Liver (tissue), 9 donors: ENCODE data around the gene CARD16. TPM values are rescaled to one million over a fixed set of nuclear protein-coding genes. Genes with fewer than 3 reads are reported as not detected.

ENCODE experiments used
- DNase-seq: peaks from one replicate; pipeline ENCODE4 v3.0.0-alpha.2; 2017; ENCODE audit warnings: low spot score
- H3K27ac ChIP-seq, 2 donors: one replicate each; pipeline ENCODE4 v1.7.0; 2013; ENCODE audit warnings: inconsistent platforms in 2 of 2, low read length in 2 of 2, control low read depth in 1 of 2, low read depth in 1 of 2, mild to moderate bottlenecking in 1 of 2
- H3K27me3 ChIP-seq, 4 donors: one replicate each; pipeline versions ENCODE4 v1.6.1 to v1.7.0; 2013; ENCODE audit warnings: low read length in 3 of 4, inconsistent platforms in 1 of 4, mild to moderate bottlenecking in 1 of 4, moderate library complexity in 1 of 4; ENCODE audit not compliant: control insufficient read depth in 4 of 4, insufficient read depth in 4 of 4
- H3K36me3 ChIP-seq, 4 donors: one replicate each; pipeline versions ENCODE4 v1.6.1 to v1.7.0; 2013; ENCODE audit warnings: low read length in 3 of 4, mild to moderate bottlenecking in 3 of 4, low read depth in 1 of 4, moderate library complexity in 1 of 4; ENCODE audit not compliant: control insufficient read depth in 4 of 4, insufficient read depth in 3 of 4
- H3K4me1 ChIP-seq, 4 donors: one replicate each; pipeline versions ENCODE4 v1.6.1 to v1.7.0; 2013; ENCODE audit warnings: low read length in 3 of 4, mild to moderate bottlenecking in 3 of 4, moderate library complexity in 1 of 4; ENCODE audit not compliant: control insufficient read depth in 4 of 4, insufficient read depth in 4 of 4
- H3K4me3 ChIP-seq, 3 donors: one replicate each; pipeline versions ENCODE4 v1.6.1 to v1.7.0; 2013; ENCODE audit warnings: low read length in 3 of 3, control low read depth in 1 of 3, low read depth in 1 of 3, mild to moderate bottlenecking in 1 of 3
- H3K9ac ChIP-seq, 2 donors: one replicate each; pipeline ENCODE4 v1.7.0; 2013; ENCODE audit warnings: low read length in 2 of 2, mild to moderate bottlenecking in 2 of 2, moderate library complexity in 2 of 2, control low read depth in 1 of 2, low read depth in 1 of 2
- H3K9me3 ChIP-seq, 4 donors: one replicate each; pipeline versions ENCODE4 v1.6.1 to v1.7.0; 2013; ENCODE audit warnings: low read length in 3 of 4; ENCODE audit not compliant: control insufficient read depth in 4 of 4
- EGR1 ChIP-seq, 2 donors: IDR thresholded peaks; 2 replicates each; pipeline ENCODE4 v1.6.1; 2016 to 2018; ENCODE audit warnings: antibody characterized with exemption in 2 of 2, low read depth in 2 of 2
- FOXA1 ChIP-seq: IDR thresholded peaks from 2 replicates; pipeline ENCODE4 v1.6.1; 2016; ENCODE audit warnings: antibody characterized with exemption
- FOXA2 ChIP-seq: IDR thresholded peaks from 2 replicates; pipeline ENCODE4 v1.6.1; 2016; ENCODE audit warnings: antibody characterized with exemption
- HNF4A ChIP-seq, 2 donors: conservative IDR thresholded peaks; 2 replicates each; pipeline ENCODE4 v1.6.1; 2016; ENCODE audit warnings: antibody characterized with exemption in 2 of 2, mild to moderate bottlenecking in 2 of 2
- JUND ChIP-seq, 2 donors: IDR thresholded peaks; 2 replicates each; pipeline ENCODE4 v1.6.1; 2016; ENCODE audit warnings: antibody characterized with exemption in 2 of 2
- RAD21 ChIP-seq, 2 donors: IDR thresholded peaks; 2 replicates each; pipeline ENCODE4 v1.6.1; 2016; ENCODE audit warnings: antibody characterized with exemption in 2 of 2, mild to moderate bottlenecking in 2 of 2
- RXRA ChIP-seq, 2 donors: IDR thresholded peaks; 2 replicates each; pipeline ENCODE4 v1.6.1; 2017 to 2018; ENCODE audit warnings: antibody characterized with exemption in 2 of 2, mild to moderate bottlenecking in 1 of 2
- SP1 ChIP-seq: IDR thresholded peaks from 2 replicates; pipeline ENCODE4 v1.6.1; 2018; ENCODE audit warnings: antibody characterized with exemption, mild to moderate bottlenecking
- TAF1 ChIP-seq: conservative IDR thresholded peaks from 2 replicates; pipeline ENCODE4 v1.6.1; 2016; ENCODE audit warnings: antibody characterized with exemption, mild to moderate bottlenecking
- YY1 ChIP-seq: IDR thresholded peaks from 2 replicates; pipeline ENCODE4 v1.6.1; 2016; ENCODE audit warnings: antibody characterized with exemption, mild to moderate bottlenecking
- WGBS: extraction: QIAGEN DNeasy Blood & Tissue Kit; methylation state at CpG from one replicate; pipeline ENCODE4 v1.1.7; 2013; 5-methylcytosine and 5-hydroxymethylcytosine counted together
- polyA plus RNA-seq, 2 donors: library from polyadenylated mRNA; stranded (reverse) in 1 of 2; unstranded in 1 of 2; fragments of 200-250 nt in 1 of 2; fragments of >200 nt in 1 of 2; fragmentation: Nextera tagmentation in 1 of 2; extraction: Ambion mirVana in 1 of 2; gene quantifications; one replicate each; pipeline versions ENCODE4 v1.2.1 to v1.2.3, GENCODE V29; 2013 to 2015
- total RNA-seq, 2 donors: library from RNA; depleted of rRNA; stranded (reverse); fragments of >200 nt; gene quantifications; one replicate each; pipeline ENCODE4 v1.2.3, GENCODE V29; 2014
- TF ChIP-seq, protein P1 (sequence below): fragments of 150-350 bp; IDR thresholded peaks from 2 replicates; pipeline ENCODE4 v1.5.1; 2017; ENCODE audit warnings: improper control_type of control experiment, low read depth, low read length; ENCODE audit not compliant: missing input control
- TF ChIP-seq, protein P2 (sequence below): IDR thresholded peaks from 2 replicates; pipeline ENCODE4 v1.6.1; 2016; ENCODE audit warnings: antibody characterized with exemption
- TF ChIP-seq, protein P3 (sequence below): IDR thresholded peaks from 2 replicates; pipeline ENCODE4 v1.6.1; 2016; ENCODE audit warnings: antibody characterized with exemption
- TF ChIP-seq, protein P4 (sequence below): IDR thresholded peaks from 2 replicates; pipeline ENCODE4 v1.6.1; 2016; ENCODE audit warnings: antibody characterized with exemption, mild to moderate bottlenecking
- donor health status: healthy.
- donor health status: healthy.
- donor health status: healthy.
- donor health status: healthy.
- donor health status: healthy.

The CARD16 gene
- total and polyA plus RNA-seq, 4 donors, result 5.1 to 10.0 (median 8.7) TPM

DNA sequence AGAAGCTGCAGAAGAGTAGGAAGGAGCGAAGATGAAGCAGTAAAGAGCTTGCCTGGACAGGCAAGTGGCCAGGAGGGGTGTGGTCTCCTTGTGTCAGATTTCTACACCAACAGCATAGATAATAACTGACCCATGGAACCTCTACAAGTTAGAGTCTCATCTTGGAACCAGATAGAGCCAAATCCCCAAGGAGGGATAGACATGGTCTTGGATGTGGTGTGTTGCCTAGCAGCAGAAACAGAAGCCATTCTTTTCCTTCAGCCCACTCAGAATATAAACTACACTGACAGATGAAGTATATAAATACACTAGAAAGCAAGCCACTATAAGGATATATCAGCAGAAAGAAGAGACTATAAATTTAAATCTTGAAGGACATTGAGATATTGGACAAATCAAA, 4.3 kb upstream of the CARD16 start (continued):
- TF ChIP-seq, protein P1, sequence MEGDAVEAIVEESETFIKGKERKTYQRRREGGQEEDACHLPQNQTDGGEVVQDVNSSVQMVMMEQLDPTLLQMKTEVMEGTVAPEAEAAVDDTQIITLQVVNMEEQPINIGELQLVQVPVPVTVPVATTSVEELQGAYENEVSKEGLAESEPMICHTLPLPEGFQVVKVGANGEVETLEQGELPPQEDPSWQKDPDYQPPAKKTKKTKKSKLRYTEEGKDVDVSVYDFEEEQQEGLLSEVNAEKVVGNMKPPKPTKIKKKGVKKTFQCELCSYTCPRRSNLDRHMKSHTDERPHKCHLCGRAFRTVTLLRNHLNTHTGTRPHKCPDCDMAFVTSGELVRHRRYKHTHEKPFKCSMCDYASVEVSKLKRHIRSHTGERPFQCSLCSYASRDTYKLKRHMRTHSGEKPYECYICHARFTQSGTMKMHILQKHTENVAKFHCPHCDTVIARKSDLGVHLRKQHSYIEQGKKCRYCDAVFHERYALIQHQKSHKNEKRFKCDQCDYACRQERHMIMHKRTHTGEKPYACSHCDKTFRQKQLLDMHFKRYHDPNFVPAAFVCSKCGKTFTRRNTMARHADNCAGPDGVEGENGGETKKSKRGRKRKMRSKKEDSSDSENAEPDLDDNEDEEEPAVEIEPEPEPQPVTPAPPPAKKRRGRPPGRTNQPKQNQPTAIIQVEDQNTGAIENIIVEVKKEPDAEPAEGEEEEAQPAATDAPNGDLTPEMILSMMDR, result no peak
- no peak for TF ChIP-seq FOXA2
- no peak for TF ChIP-seq SP1
- TF ChIP-seq YY1, result no peak

DNA sequence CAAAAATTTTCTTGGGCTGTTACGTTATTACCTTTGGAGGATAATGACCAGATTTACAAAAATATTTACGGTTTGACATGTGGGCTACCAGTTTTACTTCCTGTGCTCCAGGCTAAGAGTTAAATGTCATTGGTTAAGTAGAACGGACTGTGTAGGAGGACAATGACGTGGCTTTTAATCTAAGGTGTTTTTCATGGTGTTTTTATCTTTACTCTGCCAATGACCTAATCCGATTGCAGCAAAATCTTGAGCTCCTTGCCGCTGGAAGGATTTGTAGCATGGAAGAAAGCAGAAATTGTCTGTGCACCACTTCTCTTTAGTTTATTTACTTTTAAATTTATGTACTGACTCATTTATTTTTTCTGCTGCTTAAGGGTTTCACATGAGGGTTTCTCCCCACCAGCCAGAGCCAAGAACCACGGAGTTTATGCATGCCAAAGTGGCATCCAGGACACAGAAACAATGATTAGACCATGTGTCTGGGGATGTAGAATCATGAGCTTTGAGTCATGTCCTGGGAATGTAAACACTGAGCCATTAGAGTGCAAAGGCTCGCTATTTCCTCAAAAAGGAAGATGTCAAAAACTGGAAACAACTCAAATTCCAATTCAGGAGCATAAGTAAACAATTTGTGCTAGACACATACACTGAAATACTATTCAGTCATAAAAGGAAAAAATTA, 1.9 kb upstream of the CARD16 start:
- Histone ChIP-seq H3K9ac (no peak overlapping the region), H3K27ac (no peak overlapping the region), H3K9me3 (no peaks in the 10 kb centered on the region), H3K27me3 (no peaks in the 10 kb centered on the region), H3K36me3 (no peaks in the 10 kb centered on the region), H3K4me3 (no peak overlapping the region), H3K4me1 (peaks cover 0 to 4% (median under 1%) of the 10 kb centered on the region in 4 donors)
- WGBS, result 67% methylated on average over 8 of the region's 8 CpGs
- DNase-seq, result no peak
- TF ChIP-seq, protein P2, sequence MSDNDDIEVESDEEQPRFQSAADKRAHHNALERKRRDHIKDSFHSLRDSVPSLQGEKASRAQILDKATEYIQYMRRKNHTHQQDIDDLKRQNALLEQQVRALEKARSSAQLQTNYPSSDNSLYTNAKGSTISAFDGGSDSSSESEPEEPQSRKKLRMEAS, result peak; percentile 46
- peak; percentile 66 to 91 for TF ChIP-seq JUND (IDR thresholded peaks at IDR 0.05)
- peak in 1 of 2 donors; percentile 34 for TF ChIP-seq RXRA (IDR thresholded peaks at IDR 0.05)
- peak; percentile 7 for TF ChIP-seq SP1
- no peak for TF ChIP-seq RAD21 (IDR thresholded peaks at IDR 0.05)

DNA sequence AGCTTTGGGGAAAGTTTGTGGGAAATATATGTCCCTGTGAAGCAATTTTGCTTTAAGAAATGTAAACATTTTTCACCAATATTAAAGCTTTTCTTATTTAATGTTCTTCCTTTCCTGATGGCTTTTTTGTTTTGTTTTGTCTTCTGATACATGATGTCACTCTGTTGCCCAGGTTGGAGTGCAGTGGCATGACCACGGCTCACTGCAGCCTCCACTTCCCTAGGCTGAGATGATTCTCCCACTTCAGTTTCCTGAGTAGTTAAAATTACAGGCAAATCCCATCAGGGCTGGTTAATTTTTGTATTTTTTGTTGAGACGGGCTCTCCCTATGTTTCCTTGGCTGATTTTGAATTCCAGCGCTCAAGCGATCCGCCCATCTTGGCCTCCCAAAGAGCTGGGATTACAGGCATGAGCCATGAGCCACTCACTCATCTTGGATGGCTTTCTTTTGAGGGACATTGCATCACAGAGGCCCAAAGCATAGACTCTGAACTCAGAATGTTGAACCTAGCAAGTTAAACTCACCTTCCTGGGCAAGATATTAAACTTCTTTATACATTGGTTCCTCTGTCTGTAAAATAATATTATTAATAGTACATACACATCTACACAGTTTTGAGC, 651 bp upstream of the CARD16 start:
- Histone ChIP-seq H3K36me3 (no peaks in the 10 kb centered on the region), H3K27ac (peak overlapping the region in 1 of 2 donors; percentile 45), H3K4me3 (no peak overlapping the region), H3K9ac (no peak overlapping the region), H3K4me1 (peaks cover 0 to 4% (median under 1%) of the 10 kb centered on the region in 4 donors), H3K27me3 (no peaks in the 10 kb centered on the region), H3K9me3 (no peaks in the 10 kb centered on the region)
- WGBS, result 92% methylated on average over 5 of the region's 5 CpGs
- DNase-seq, result no peak
- no peak for TF ChIP-seq YY1
- no peak for TF ChIP-seq FOXA1
- no peak for TF ChIP-seq FOXA2
- TF ChIP-seq RAD21 (IDR thresholded peaks at IDR 0.05), result no peak
- TF ChIP-seq JUND (IDR thresholded peaks at IDR 0.05), result no peak
- TF ChIP-seq TAF1, result no peak
- TF ChIP-seq, protein P3, sequence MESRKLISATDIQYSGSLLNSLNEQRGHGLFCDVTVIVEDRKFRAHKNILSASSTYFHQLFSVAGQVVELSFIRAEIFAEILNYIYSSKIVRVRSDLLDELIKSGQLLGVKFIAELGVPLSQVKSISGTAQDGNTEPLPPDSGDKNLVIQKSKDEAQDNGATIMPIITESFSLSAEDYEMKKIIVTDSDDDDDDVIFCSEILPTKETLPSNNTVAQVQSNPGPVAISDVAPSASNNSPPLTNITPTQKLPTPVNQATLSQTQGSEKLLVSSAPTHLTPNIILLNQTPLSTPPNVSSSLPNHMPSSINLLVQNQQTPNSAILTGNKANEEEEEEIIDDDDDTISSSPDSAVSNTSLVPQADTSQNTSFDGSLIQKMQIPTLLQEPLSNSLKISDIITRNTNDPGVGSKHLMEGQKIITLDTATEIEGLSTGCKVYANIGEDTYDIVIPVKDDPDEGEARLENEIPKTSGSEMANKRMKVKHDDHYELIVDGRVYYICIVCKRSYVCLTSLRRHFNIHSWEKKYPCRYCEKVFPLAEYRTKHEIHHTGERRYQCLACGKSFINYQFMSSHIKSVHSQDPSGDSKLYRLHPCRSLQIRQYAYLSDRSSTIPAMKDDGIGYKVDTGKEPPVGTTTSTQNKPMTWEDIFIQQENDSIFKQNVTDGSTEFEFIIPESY, result no peak
- TF ChIP-seq EGR1 (IDR thresholded peaks at IDR 0.05; ENCODE audit: low read depth in 2 of 2), result no peak
- TF ChIP-seq HNF4A (conservative IDR thresholded peaks at IDR 0.05), result no peak
- TF ChIP-seq, protein P4, sequence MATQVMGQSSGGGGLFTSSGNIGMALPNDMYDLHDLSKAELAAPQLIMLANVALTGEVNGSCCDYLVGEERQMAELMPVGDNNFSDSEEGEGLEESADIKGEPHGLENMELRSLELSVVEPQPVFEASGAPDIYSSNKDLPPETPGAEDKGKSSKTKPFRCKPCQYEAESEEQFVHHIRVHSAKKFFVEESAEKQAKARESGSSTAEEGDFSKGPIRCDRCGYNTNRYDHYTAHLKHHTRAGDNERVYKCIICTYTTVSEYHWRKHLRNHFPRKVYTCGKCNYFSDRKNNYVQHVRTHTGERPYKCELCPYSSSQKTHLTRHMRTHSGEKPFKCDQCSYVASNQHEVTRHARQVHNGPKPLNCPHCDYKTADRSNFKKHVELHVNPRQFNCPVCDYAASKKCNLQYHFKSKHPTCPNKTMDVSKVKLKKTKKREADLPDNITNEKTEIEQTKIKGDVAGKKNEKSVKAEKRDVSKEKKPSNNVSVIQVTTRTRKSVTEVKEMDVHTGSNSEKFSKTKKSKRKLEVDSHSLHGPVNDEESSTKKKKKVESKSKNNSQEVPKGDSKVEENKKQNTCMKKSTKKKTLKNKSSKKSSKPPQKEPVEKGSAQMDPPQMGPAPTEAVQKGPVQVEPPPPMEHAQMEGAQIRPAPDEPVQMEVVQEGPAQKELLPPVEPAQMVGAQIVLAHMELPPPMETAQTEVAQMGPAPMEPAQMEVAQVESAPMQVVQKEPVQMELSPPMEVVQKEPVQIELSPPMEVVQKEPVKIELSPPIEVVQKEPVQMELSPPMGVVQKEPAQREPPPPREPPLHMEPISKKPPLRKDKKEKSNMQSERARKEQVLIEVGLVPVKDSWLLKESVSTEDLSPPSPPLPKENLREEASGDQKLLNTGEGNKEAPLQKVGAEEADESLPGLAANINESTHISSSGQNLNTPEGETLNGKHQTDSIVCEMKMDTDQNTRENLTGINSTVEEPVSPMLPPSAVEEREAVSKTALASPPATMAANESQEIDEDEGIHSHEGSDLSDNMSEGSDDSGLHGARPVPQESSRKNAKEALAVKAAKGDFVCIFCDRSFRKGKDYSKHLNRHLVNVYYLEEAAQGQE, result no peak
